NCI-H146 (cell line): ENCODE results near the gene SSR3.
"Not testable (repeated sequence)": the region's sequence is repeated elsewhere in the genome, so short reads cannot be mapped to it uniquely, and the experiment has no call there.

Experiments used
- DNase-seq: peaks from one replicate; lab custom pipeline; 2025; lab: John Stamatoyannopoulos, UW

SSR3 gene

GRCh38 chr3:156576051-156576450 lies 21.1 kb upstream of the SSR3 start:
- no peak for DNase-seq

- no peak for DNase-seq
Observed at GRCh38 chr3:156575641-156576040, 20.7 kb upstream of the SSR3 start.

DNA sequence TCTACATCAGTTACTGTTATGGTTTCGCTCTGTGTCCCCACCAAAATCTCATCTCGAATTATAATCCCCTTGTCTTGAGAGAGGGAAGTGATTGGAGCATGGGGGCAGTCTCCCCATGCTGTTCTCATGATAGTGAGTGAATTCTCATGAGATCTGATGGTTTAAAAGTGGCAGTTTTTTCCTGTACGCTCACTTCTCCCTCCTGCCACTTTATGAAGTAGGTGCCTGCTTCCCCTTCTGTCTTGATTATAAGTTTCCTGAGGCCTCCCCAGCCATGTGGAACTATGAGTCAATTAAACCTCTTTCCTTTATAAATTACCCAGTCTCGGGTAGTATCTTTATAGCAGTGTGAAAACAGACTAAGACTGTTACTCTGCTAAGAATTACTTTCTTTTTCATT lies 15.0 kb upstream of the SSR3 start:
- not testable (repeated sequence) for DNase-seq

DNA sequence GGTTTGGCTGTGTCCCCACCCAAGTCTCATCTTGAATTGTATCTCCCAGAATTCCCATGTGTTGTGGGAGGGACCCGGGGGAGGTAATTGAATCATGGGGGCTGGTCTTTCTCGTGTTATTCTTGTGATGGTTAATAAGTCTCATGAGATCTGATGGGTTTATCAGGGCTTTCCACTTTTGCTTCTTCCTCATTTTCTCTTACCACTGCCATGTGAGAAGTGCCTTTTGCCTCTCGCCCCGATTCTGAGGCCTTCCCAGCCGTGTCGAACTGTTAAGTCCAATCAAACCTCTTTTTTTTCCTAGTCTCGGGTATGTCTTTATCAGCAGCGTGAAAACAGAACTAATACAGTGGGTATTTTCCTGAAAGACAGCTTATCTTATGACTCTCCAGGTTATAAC lies 14.1 kb upstream of the SSR3 start:
- not testable (repeated sequence) for DNase-seq

- DNase-seq: no peak
Observed at GRCh38 chr3:156563900-156564682, 9.2 kb upstream of the SSR3 start.

DNA sequence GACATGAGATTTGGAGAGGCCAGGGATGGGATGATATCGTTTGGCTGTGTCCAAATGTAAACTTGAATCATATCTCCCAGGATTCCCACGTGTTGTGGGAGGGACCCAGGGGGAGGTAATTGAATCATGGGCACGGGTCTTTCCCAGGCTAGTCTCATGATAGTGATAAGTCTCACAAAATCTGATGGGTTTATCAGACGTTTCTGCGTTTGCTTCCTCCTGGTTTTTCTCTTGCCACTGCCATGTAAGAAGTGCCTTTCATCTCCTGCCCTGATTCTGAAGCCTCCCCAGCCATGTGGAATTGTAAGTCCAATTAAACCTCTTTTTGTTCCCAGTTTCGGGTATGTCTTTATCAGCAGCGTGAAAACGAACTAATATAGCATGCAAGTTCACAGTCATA lies 7.6 kb upstream of the SSR3 start:
- DNase-seq: not testable (repeated sequence)

DNA sequence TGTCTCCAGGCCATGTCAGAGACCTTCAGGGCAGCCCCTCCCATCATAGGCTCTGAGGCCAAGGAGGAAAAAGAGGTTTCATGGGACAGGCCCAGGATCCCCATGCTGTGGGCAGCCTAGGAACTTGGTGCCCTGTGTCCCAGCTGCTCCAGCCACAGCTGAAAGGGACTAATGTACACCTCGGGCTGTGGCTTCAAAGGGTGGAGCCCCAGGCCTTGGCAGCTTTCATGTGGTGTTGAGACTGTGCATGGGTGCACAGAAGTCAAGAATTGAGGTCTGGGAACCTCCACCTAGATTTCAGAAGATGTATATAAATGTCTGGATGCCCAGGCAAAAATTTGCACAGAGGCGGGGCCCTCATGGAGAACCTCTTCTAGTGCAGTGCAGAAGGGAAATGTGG lies 6.6 kb upstream of the SSR3 start:
- no peak for DNase-seq

GRCh38 chr3:156559321-156559720 lies 4.4 kb upstream of the SSR3 start:
- DNase-seq: no peak

DNA sequence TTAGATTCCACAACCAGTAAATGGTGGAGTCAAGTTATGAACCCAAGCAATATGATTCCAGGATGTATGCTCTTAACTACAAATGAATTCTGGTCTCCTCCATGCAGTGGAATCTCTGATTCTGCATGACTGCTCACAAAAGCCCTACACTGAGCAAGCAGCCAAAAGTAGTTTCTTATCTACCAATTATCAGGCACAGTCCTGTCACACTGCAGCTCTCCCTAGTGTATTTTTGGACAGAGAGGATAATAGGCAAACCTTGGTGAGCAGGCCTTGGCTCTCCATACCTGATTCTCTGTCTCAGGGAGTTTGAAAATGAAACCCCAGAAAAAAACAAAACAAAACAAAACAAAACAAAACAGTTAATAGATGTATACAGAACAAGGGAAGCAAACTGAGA lies 3.5 kb upstream of the SSR3 start:
- no peak for DNase-seq

DNA sequence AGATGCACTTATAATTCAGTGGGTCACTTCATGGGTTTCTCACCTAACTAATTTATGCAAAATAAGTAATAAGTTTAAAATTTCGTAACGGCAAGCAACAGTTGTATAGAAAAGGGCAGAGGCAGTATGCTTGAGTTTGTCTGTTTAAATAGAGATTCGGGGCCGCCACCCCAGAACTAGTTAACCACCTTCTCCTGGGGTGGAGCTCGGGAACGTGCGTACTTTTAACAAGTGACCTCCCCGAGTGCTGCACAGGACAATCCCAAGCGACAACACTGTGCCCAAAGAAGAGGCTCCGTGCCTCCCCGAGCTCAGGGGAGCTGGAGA lies 439 bp downstream of the SSR3 start:
- DNase-seq: no peak

DNA sequence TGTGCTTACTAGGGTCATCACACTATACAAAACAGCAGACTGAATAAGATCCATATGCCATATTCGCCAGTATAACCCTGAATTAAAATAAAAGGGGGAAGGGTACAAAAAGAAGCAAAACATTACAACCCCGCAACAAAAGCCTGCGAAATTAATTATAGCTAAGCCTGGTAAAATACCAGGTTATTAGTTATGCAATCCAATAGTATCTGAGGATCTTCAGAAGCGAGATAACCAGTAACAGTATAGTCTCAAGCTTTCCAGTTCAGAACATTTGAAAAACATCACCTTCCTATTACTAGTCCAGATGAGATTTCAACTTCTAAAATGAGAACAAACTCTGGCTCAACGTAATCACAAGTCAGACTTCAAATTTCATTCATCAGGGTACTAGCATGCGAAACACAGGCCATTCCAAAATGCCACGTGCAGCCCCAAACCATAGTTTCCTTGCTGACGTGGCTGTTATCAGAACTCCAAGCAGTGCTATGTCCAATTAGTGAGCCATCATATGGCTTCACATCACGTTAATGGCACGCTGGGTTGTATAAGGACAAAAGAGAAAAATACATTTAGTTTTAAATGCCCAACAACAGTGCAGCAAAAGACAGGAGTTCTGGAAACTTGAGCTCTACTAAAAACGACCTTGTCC lies 1.1 kb downstream of the SSR3 start:
- peak; percentile 48 for DNase-seq

GRCh38 chr3:156552973-156553372 lies 1.9 kb downstream of the SSR3 start:
- no peak for DNase-seq

GRCh38 chr3:156551746-156552145 lies 3.2 kb downstream of the SSR3 start:
- DNase-seq: no peak

DNA sequence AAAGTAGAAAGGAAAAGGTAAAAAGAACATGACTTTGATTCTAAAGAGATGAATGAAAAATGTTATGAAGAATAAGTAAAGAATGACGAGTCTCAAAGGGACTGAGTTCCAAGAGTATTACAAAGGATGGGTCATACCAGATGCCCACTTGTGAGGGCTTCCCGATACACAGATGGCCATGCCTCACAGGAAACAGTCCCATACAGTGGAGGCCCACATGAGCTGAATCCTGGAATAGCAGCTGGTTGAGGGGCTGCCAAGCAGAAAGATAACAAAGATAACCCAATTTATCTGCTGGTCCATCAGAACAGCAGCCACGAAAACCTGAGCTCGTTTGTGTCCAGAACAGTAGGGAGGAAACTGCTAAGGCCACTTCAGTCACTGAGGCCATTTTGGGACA lies 3.7 kb downstream of the SSR3 start:
- no peak for DNase-seq

GRCh38 chr3:156548902-156549301 lies 6.0 kb downstream of the SSR3 start:
- DNase-seq: no peak

GRCh38 chr3:156548041-156548687 lies 6.8 kb downstream of the SSR3 start:
- no peak for DNase-seq

DNA sequence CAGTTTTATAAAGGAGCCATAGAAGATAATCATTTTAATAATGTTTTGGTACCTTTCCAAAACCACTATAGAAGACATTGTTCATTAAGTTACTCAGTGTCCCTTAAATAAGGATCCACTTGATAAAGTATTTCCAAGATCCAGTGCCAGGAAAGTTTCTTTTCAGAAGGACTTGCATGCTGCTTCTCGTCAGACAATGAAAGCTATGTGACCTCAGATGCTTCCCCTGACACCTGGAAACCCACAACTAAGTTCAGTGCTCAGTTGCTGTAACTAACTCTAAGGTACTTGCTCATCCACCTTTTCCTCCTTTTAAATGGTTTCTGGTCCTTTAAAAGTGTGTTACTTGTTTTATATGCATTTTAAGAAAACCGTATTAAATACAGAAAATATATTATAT lies 7.3 kb downstream of the SSR3 start:
- DNase-seq: no peak

- DNase-seq: no peak
Observed at GRCh38 chr3:156543043-156543555, 11.8 kb downstream of the SSR3 start.

DNA sequence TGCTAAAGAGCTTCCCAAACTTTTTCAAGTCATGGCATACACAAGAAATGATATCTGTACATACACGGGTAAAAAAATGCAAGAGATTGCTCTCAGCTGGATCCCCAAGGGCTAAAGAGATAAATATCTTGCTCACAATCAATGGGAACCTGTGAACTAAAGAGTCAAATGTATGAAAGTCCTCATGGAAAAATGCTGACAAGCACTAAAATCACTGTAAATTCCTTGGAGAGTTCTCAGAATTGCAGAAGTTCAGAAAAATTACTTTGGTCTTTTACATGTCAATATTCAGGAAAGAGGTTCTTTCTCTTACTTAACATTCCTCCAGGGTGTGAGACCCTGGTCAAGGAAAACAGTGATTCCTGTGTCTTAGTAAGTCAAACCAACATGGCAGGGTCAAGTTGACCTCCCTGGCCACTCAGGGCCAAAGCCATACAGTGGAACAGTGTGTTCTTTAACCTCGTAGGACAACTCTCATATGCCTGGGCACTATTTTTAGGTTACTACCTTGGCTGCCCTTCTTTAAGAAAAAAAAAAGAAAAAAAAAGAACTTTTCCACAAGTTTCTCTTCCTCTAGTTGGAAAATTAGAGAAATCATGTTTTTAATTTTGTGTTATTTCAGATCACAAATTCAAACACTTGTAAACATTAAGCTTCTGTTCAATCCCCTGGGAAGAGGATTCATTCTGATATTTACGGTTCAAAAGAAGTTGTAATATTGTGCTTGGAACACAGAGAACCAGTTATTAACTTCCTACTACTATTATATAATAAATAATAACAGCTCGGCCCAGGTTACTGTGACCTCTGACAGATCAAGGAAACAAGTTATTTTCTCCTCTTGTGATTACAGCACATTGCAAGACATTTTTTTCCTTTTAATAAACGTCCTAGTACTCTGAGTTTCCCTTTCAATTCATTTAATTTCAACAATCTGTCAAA lies 12.5 kb downstream of the SSR3 start:
- no peak for DNase-seq

GRCh38 chr3:156539802-156540201 lies 15.1 kb downstream of the SSR3 start:
- no peak for DNase-seq

- DNase-seq: no peak
Observed at GRCh38 chr3:156539051-156539450, 15.9 kb downstream of the SSR3 start.
